ENCODE data around the gene FHIT.

Gene FHIT

DNA sequence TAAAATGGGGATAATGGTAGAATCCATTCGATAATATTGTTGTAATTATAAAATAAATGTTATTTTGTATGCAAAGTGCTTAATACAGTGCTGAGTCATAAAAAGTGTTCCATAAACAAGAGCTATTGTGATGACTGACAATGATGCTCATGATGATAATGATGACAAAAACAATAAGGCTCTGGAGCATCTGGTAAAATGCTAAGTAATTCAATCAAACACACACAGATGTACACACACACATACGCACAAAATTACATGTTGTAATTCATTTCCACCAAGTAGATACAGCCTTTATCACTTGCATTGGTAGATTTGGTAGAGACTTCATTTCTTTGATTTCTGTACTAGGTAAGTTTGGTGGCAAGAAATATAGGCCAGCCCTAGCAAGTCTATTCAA lies 163.8 kb downstream of the FHIT start:
- Histone ChIP-seq H3K9me3 (ENCODE audit: control insufficient read depth, insufficient read depth, low read length) (no peaks in the 10 kb centered on the region), H3K9me2 (replicated peaks; ENCODE audit: control insufficient read depth, low read length) (no peaks in the 10 kb centered on the region), H4K20me1 (ENCODE audit: control insufficient read depth, insufficient read depth, low read depth, low read length) (no peaks in the 10 kb centered on the region), H3K4me3 (ENCODE audit: low read length) (no peak overlapping the region), H3K79me2 (ENCODE audit: control insufficient read depth, low read length) (no peaks in the 10 kb centered on the region), H3K27ac (ENCODE audit: low read depth, low read length) (no peak overlapping the region), H3K4me2 (ENCODE audit: low read length) (no peak overlapping the region), H3K36me3 (ENCODE audit: control insufficient read depth, low read length) (no peaks in the 10 kb centered on the region), H3K4me1 (ENCODE audit: control insufficient read depth, low read length) (no peaks in the 10 kb centered on the region), H3F3A (ENCODE audit: control insufficient read depth, insufficient read depth) (no peaks in the 10 kb centered on the region), H3K27me3 (ENCODE audit: control insufficient read depth, low read length) (no peaks in the 10 kb centered on the region)
- TF ChIP-seq, protein P1, sequence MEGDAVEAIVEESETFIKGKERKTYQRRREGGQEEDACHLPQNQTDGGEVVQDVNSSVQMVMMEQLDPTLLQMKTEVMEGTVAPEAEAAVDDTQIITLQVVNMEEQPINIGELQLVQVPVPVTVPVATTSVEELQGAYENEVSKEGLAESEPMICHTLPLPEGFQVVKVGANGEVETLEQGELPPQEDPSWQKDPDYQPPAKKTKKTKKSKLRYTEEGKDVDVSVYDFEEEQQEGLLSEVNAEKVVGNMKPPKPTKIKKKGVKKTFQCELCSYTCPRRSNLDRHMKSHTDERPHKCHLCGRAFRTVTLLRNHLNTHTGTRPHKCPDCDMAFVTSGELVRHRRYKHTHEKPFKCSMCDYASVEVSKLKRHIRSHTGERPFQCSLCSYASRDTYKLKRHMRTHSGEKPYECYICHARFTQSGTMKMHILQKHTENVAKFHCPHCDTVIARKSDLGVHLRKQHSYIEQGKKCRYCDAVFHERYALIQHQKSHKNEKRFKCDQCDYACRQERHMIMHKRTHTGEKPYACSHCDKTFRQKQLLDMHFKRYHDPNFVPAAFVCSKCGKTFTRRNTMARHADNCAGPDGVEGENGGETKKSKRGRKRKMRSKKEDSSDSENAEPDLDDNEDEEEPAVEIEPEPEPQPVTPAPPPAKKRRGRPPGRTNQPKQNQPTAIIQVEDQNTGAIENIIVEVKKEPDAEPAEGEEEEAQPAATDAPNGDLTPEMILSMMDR (IDR thresholded peaks at IDR 0.05; ENCODE audit: low read depth, low read length, poor library complexity, severe bottlenecking) = no peak
- no peak for TF ChIP-seq EZH2phosphoT487 (IDR thresholded peaks at IDR 0.05; ENCODE audit: borderline replicate concordance, low read length)

DNA sequence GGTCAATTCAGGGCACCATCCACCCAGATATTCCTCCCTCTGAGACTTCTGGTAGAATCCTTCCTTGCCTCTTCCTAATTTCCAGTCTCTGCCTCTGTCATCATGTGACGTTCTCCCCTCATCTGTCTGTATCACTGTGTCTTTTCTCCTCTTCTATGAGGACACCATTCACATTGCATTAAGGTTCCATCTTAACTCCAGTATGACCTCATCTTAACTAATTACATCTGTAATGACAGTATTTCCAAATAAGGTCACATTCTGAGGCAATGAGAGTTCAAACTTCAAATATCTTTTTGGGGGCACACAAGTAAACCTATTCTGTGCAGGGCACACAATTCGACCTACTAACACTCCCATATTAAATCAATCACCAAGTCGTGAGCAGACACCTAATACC lies 169.7 kb downstream of the FHIT start:
- no peak for TF ChIP-seq EZH2phosphoT487 (IDR thresholded peaks at IDR 0.05; ENCODE audit: borderline replicate concordance, low read length)
- TF ChIP-seq, protein P1 (IDR thresholded peaks at IDR 0.05; ENCODE audit: low read depth, low read length, poor library complexity, severe bottlenecking) = no peak
- no peaks in the 10 kb centered on the region for H4K20me1 ChIP-seq (ENCODE audit: control insufficient read depth, insufficient read depth, low read depth, low read length)
- no peaks in the 10 kb centered on the region for H3F3A ChIP-seq (ENCODE audit: control insufficient read depth, insufficient read depth)
- H3K36me3 ChIP-seq (ENCODE audit: control insufficient read depth, low read length) = no peaks in the 10 kb centered on the region
- H3K4me2 ChIP-seq (ENCODE audit: low read length) = no peak overlapping the region
- H3K27me3 ChIP-seq (ENCODE audit: control insufficient read depth, low read length) = no peaks in the 10 kb centered on the region
- H3K4me3 ChIP-seq (ENCODE audit: low read length) = no peak overlapping the region
- H3K4me1 ChIP-seq (ENCODE audit: control insufficient read depth, low read length) = no peaks in the 10 kb centered on the region
- H3K9me2 ChIP-seq (replicated peaks; ENCODE audit: control insufficient read depth, low read length) = no peaks in the 10 kb centered on the region
- no peaks in the 10 kb centered on the region for H3K79me2 ChIP-seq (ENCODE audit: control insufficient read depth, low read length)
- no peaks in the 10 kb centered on the region for H3K9me3 ChIP-seq (ENCODE audit: control insufficient read depth, insufficient read depth, low read length)
- H3K27ac ChIP-seq (ENCODE audit: low read depth, low read length) = no peak overlapping the region

DNA sequence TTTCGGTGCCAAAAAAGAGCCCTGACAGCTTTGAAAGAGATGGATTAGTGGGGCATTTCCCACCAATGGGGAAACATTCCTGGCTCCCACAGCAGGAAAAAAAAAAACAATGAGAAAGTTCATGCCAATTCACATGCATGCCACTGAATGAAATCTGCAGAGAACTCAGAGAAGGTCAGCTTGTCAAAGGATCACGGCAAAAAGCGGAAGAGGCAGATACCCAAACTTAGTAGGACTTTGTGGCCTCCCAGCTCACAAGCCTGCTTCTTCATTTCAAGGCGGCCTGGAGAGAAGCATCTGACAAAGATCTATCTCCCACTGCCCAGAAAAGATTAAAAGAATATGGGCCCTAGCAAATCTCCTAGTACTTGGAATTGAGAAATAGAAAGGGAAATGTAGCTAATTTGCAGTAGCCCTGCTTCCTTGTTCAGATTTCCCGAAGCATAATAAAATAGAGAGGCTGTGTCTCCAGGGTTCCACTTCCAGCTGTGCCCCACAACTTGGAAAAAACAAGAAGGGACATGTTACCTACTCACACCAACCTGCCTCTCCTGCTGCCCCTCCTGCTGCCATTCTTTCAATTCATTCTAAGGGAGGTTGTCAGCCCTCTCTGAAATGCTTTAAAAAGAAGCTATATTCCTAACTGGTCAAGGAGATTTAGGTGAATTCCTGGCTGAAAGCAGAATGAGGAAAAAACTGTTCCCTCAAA lies 170.4 kb downstream of the FHIT start:
- H3K9me3 ChIP-seq (ENCODE audit: control insufficient read depth, insufficient read depth, low read length) = no peaks in the 10 kb centered on the region
- no peaks in the 10 kb centered on the region for H3K36me3 ChIP-seq (ENCODE audit: control insufficient read depth, low read length)
- H3F3A ChIP-seq (ENCODE audit: control insufficient read depth, insufficient read depth) = no peaks in the 10 kb centered on the region
- TF ChIP-seq, protein P1 (IDR thresholded peaks at IDR 0.05; ENCODE audit: low read depth, low read length, poor library complexity, severe bottlenecking) = no peak
- TF ChIP-seq EZH2phosphoT487 (IDR thresholded peaks at IDR 0.05; ENCODE audit: borderline replicate concordance, low read length) = no peak
- H3K4me3 ChIP-seq (ENCODE audit: low read length) = no peak overlapping the region
- H3K79me2 ChIP-seq (ENCODE audit: control insufficient read depth, low read length) = no peaks in the 10 kb centered on the region
- H4K20me1 ChIP-seq (ENCODE audit: control insufficient read depth, insufficient read depth, low read depth, low read length) = no peaks in the 10 kb centered on the region
- no peaks in the 10 kb centered on the region for H3K27me3 ChIP-seq (ENCODE audit: control insufficient read depth, low read length)
- no peak overlapping the region for H3K27ac ChIP-seq (ENCODE audit: low read depth, low read length)
- H3K9me2 ChIP-seq (replicated peaks; ENCODE audit: control insufficient read depth, low read length) = no peaks in the 10 kb centered on the region
- no peaks in the 10 kb centered on the region for H3K4me1 ChIP-seq (ENCODE audit: control insufficient read depth, low read length)
- H3K4me2 ChIP-seq (ENCODE audit: low read length) = no peak overlapping the region
